Measurements from ENCODE around the gene SIPA1L3. TPM values are rescaled to one million over a fixed set of nuclear protein-coding genes. Genes with fewer than 3 reads are reported as not detected.

Gene SIPA1L3
- polyA plus RNA-seq, 1 donor from 2014 or later: 2.8 TPM

DNA sequence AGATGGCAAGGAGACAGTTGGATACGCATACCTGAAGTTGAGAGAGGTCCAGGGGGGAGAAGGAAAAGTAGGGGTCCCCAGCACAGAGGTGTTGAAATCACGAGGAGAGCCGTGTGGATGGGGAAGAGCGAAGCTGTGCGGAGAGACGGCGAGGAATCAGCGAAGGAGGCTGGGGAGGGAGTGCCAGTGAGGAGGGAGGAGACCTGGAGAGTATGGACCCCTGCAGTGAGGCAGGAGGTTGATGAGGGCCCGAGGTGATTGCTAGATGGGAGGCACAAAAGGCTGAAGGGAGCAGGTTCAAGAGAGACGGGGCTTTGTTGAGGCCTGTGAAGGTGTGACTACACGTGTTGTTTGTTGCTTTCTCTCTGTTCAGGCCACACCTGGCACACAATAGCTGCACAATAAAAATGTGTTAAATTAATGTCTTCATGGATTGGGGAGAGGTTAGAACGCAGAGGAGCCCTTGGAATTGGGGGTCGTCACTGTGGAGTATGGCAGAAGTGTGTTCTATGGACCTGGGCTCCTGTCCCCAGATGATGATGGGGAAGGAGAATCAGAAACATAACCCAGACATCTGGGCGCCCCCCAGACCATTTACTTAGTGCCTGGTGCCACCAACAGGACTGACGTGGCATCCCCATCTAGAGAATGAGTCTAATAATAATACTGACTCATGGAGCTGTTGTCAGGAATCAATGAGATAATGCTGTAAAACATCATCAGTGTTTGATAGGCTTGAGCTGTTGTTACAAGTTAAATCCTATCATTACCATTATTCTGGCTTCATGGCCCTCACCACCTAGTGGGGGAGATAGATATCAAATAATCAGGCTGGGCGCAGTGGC lies 137.5 kb downstream of the SIPA1L3 start:
- Histone ChIP-seq H3K9me3 (ENCODE audit: low read length) (peaks cover 3% of the 10 kb centered on the region), H2AFZ (ENCODE audit: low read depth, low read length) (no peak overlapping the region), H3K27ac (ENCODE audit: low read length) (no peak overlapping the region), H3K79me2 (replicated peaks; ENCODE audit: insufficient read depth, low read length) (no peaks in the 10 kb centered on the region), H3K36me3 (ENCODE audit: insufficient read depth, low read length) (no peaks in the 10 kb centered on the region), H3K9ac (ENCODE audit: low read length) (no peak overlapping the region), H3K4me3 (ENCODE audit: low read length) (no peak overlapping the region), H4K20me1 (ENCODE audit: insufficient read depth) (no peaks in the 10 kb centered on the region), H3K9me2 (ENCODE audit: insufficient read depth, low read length) (no peaks in the 10 kb centered on the region), H3K4me2 (ENCODE audit: low read length) (no peak overlapping the region), H3F3A (ENCODE audit: insufficient read depth, low read length, poor library complexity, severe bottlenecking) (no peaks in the 10 kb centered on the region), H3K27me3 (ENCODE audit: insufficient read depth, low read depth, low read length) (no peaks in the 10 kb centered on the region)
- no peak for TF ChIP-seq POLR2AphosphoS5 (IDR thresholded peaks at IDR 0.05)
- no peak for TF ChIP-seq TAF1 (IDR thresholded peaks at IDR 0.05; ENCODE audit: low read depth)
- no peak for TF ChIP-seq RAD21 (conservative IDR thresholded peaks at IDR 0.05)
- no peak for TF ChIP-seq EP300 (conservative IDR thresholded peaks at IDR 0.05; ENCODE audit: poor library complexity, severe bottlenecking)
- TF ChIP-seq CTCF (IDR thresholded peaks at IDR 0.05; ENCODE audit: poor library complexity, severe bottlenecking): no peak
- no peak for TF ChIP-seq SMC3 (conservative IDR thresholded peaks at IDR 0.05; ENCODE audit: poor library complexity)
- no peak for TF ChIP-seq MXI1 (conservative IDR thresholded peaks at IDR 0.05; ENCODE audit: poor library complexity, severe bottlenecking)
- no peak for TF ChIP-seq REST (IDR thresholded peaks at IDR 0.05; ENCODE audit: borderline replicate concordance)
- TF ChIP-seq EZH2 (IDR thresholded peaks at IDR 0.05; ENCODE audit: borderline replicate concordance, insufficient read depth, low read length, poor library complexity, severe bottlenecking): no peak

DNA sequence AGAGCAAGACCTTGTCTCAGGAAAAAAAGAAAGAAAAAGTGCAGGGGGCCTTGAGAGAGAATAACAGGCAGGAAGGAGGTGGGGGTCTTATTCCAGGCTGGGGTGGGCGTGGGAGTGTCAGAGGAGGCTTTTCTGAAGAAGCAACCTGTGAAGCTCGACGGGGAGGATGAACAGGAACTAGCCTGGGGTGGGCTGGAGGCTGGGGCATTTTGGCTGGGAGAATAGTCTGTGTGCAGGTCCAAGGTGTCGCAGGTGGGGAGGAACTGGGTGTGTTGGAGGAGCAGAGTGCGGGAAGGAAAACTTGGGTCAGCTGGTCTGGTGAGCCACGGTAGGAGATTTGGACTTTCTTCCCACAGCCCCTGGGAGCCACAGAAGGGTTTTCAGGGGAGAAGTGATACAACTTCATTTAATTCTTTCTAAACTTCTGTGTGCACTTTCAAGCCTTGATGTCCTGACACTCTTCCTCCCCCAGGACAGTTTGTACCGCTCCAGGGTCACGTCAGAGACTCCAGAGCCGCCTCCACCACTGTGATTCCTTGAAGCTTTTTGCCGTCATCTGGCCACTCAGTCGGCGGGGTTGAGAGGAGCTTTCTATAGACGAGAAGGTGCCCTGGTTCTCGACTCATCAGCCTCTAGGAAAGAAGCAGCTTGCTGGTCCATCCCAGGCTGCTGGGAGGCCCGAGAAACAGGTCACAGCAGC lies 138.7 kb downstream of the SIPA1L3 start:
- H3K36me3 ChIP-seq (ENCODE audit: insufficient read depth, low read length): no peaks in the 10 kb centered on the region
- no peak overlapping the region for H2AFZ ChIP-seq (ENCODE audit: low read depth, low read length)
- H3K27ac ChIP-seq (ENCODE audit: low read length): no peak overlapping the region
- no peaks in the 10 kb centered on the region for H3K79me2 ChIP-seq (replicated peaks; ENCODE audit: insufficient read depth, low read length)
- no peak for TF ChIP-seq REST (IDR thresholded peaks at IDR 0.05; ENCODE audit: borderline replicate concordance)
- TF ChIP-seq EP300 (conservative IDR thresholded peaks at IDR 0.05; ENCODE audit: poor library complexity, severe bottlenecking): no peak
- TF ChIP-seq RAD21 (conservative IDR thresholded peaks at IDR 0.05): no peak
- no peak overlapping the region for H3K9ac ChIP-seq (ENCODE audit: low read length)
- no peak overlapping the region for H3K4me3 ChIP-seq (ENCODE audit: low read length)
- no peaks in the 10 kb centered on the region for H3F3A ChIP-seq (ENCODE audit: insufficient read depth, low read length, poor library complexity, severe bottlenecking)
- H3K4me2 ChIP-seq (ENCODE audit: low read length): no peak overlapping the region
- no peaks in the 10 kb centered on the region for H3K9me2 ChIP-seq (ENCODE audit: insufficient read depth, low read length)
- H4K20me1 ChIP-seq (ENCODE audit: insufficient read depth): no peaks in the 10 kb centered on the region
- H3K27me3 ChIP-seq (ENCODE audit: insufficient read depth, low read depth, low read length): no peaks in the 10 kb centered on the region
- H3K9me3 ChIP-seq (ENCODE audit: low read length): peaks cover 3% of the 10 kb centered on the region

Measured in neural cell (in vitro differentiated cells).